Endothelial cell of umbilical vein (primary cell): ENCODE data around the gene CGAS.
"Not testable (repeated sequence)": the region's sequence is repeated elsewhere in the genome, so short reads cannot be mapped to it uniquely, and the experiment has no call there.

Experiments
- GATA2 ChIP-seq: IDR thresholded peaks from 2 replicates; pipeline ENCODE4 v1.7.0; 2011; ENCODE audit warnings: low read depth, mild to moderate bottlenecking, moderate library complexity, mixed read lengths, low read length; ENCODE audit not compliant: insufficient read length, insufficient read depth
- TF ChIP-seq, protein P1 (sequence below): IDR thresholded peaks from 2 replicates; pipeline ENCODE4 v1.6.1; 2011; ENCODE audit not compliant: insufficient read depth, insufficient read length

DNA sequence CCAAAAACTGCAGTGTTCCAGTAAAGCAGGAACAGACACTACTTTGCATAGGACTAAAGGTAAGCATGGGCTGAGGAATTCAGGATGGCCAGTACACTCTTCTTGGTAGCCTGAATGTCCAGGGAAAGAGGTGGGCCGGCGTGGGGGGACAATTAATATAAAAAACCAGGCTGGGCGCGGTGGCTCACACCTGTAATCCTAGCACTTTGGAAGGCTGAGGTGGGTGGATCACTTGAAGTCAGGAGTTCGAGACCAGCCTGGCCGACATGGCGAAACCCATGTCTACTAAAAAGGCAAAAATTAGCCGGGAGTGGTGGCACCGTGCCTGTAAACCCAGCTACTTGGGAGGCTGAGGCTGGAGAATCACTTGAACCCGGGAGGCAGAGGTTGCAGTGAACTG, 70.6 kb downstream of the CGAS start:
- TF ChIP-seq, protein P1, sequence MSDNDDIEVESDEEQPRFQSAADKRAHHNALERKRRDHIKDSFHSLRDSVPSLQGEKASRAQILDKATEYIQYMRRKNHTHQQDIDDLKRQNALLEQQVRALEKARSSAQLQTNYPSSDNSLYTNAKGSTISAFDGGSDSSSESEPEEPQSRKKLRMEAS = not testable (repeated sequence)
- TF ChIP-seq GATA2 = not testable (repeated sequence)
